Superior temporal gyrus (tissue), 1 donor: ENCODE data around the gene PDZD7.

Source experiments
- DNase-seq: peaks from one replicate; pipeline ENCODE4 v3.0.0-alpha.2; 2016; ENCODE audit errors: extremely low spot score

Gene PDZD7

GRCh38 chr10:101001659-101002035, 29.3 kb downstream of the PDZD7 start:
- no peak for DNase-seq

- DNase-seq, result peak; percentile 85
Observed at GRCh38 chr10:101000915-101001658, 29.8 kb downstream of the PDZD7 start.

- DNase-seq, result peak; percentile 45
Observed at GRCh38 chr10:101000127-101000914, 30.6 kb downstream of the PDZD7 start.

- DNase-seq, result no peak
Observed at GRCh38 chr10:100999742-101000126, 31.2 kb downstream of the PDZD7 start, which contains the start of gene LZTS2. LZTS2 (plus strand) TSS chr10:100999808; CDS start chr10:101002539, 2,731 bp downstream.

GRCh38 chr10:100998991-100999741, 31.8 kb downstream of the PDZD7 start:
- peak; percentile 83 for DNase-seq

GRCh38 chr10:100998183-100998990, 32.5 kb downstream of the PDZD7 start:
- DNase-seq, result peak; percentile 90

GRCh38 chr10:100997360-100998182, 33.4 kb downstream of the PDZD7 start:
- peak; percentile 72 for DNase-seq

GRCh38 chr10:100996678-100997359, 34.1 kb downstream of the PDZD7 start:
- no peak for DNase-seq

- DNase-seq, result no peak
Observed at GRCh38 chr10:100995181-100995580, 35.7 kb downstream of the PDZD7 start.

GRCh38 chr10:100993986-100994708, 36.8 kb downstream of the PDZD7 start:
- peak; percentile 90 for DNase-seq

- DNase-seq, result no peak
Observed at GRCh38 chr10:100989088-100989487, 41.8 kb downstream of the PDZD7 start.

- no peak for DNase-seq
Observed at GRCh38 chr10:100988166-100988565, 42.8 kb downstream of the PDZD7 start.

GRCh38 chr10:100987685-100988049, 43.3 kb downstream of the PDZD7 start:
- DNase-seq, result no peak

GRCh38 chr10:100986952-100987684, 43.8 kb downstream of the PDZD7 start, which contains the start of the genes MRPL43 and TWNK:
MRPL43 (minus strand) TSS chr10:100987497; CDS start chr10:100987443, 54 bp downstream.
TWNK (plus strand) TSS chr10:100987543; CDS start chr10:100988211, 668 bp downstream.
- DNase-seq, result peak; percentile 93

- no peak for DNase-seq
Observed at GRCh38 chr10:100986623-100986951, 44.3 kb downstream of the PDZD7 start.

GRCh38 chr10:100985336-100985735, 45.6 kb downstream of the PDZD7 start:
- no peak for DNase-seq

- no peak for DNase-seq
Observed at GRCh38 chr10:100984672-100985177, 46.2 kb downstream of the PDZD7 start.
